Hepatocyte (in vitro differentiated cells): ENCODE measurements around the gene CALML3. TPM values are rescaled to one million over a fixed set of nuclear protein-coding genes. Genes with fewer than 3 reads are reported as not detected.
"Not testable (repeated sequence)": the region's sequence is repeated elsewhere in the genome, so short reads cannot be mapped to it uniquely, and the experiment has no call there.

Experiments
- DNase-seq: peaks from one replicate; pipeline ENCODE4 v3.0.0-alpha.2; 2016; ENCODE audit warnings: low spot score
- H2AFZ ChIP-seq: fragments of 200-600 bp; sonication (generic); 2 replicates; pipeline ENCODE4 v1.6.0; 2016; ENCODE audit warnings: antibody characterized with exemption, mild to moderate bottlenecking
- H3K27ac ChIP-seq: fragments of 200-600 bp; sonication (generic); 2 replicates; pipeline ENCODE4 v1.5.1; 2016; ENCODE audit warnings: mild to moderate bottlenecking
- H3K27me3 ChIP-seq: fragments of 200-600 bp; sonication (generic); 2 replicates; pipeline ENCODE4 v1.6.1; 2016
- H3K36me3 ChIP-seq: fragments of 200-600 bp; sonication (generic); replicated peaks from 2 replicates; pipeline ENCODE4 v1.5.1; 2016; ENCODE audit warnings: low read depth; ENCODE audit not compliant: insufficient read depth
- H3K4me1 ChIP-seq: fragments of 200-600 bp; sonication (generic); 2 replicates; pipeline ENCODE4 v1.5.1; 2016; ENCODE audit warnings: mild to moderate bottlenecking, moderate library complexity; ENCODE audit not compliant: insufficient read depth
- H3K4me2 ChIP-seq: fragments of 200-600 bp; sonication (generic); 2 replicates; pipeline ENCODE4 v1.6.0; 2016
- H3K4me3 ChIP-seq: fragments of 200-600 bp; sonication (generic); 2 replicates; pipeline ENCODE4 v1.5.1; 2016; ENCODE audit warnings: mild to moderate bottlenecking
- H3K79me2 ChIP-seq: fragments of 200-600 bp; sonication (generic); 2 replicates; pipeline ENCODE4 v1.6.0; 2017; ENCODE audit warnings: mild to moderate bottlenecking
- H3K9me2 ChIP-seq: fragments of 200-600 bp; sonication (generic); replicated peaks from 2 replicates; pipeline ENCODE4 v1.6.0; 2017; ENCODE audit warnings: mild to moderate bottlenecking; ENCODE audit not compliant: insufficient read depth
- H3K9me3 ChIP-seq: fragments of 200-600 bp; sonication (generic); 2 replicates; pipeline ENCODE4 v1.5.1; 2016; ENCODE audit warnings: low read depth, mild to moderate bottlenecking
- H4K20me1 ChIP-seq: fragments of 200-600 bp; sonication (generic); 2 replicates; pipeline ENCODE4 v1.6.0; 2016; ENCODE audit warnings: mild to moderate bottlenecking; ENCODE audit not compliant: insufficient read depth, poor library complexity, severe bottlenecking
- CTCF ChIP-seq: fragments of 200-600 bp; sonication (generic); IDR thresholded peaks from 2 replicates; pipeline ENCODE4 v1.5.1; 2016; ENCODE audit warnings: antibody characterized with exemption, mild to moderate bottlenecking; ENCODE audit not compliant: poor library complexity
- EZH2 ChIP-seq: fragments of 200-600 bp; sonication (generic); IDR thresholded peaks from 2 replicates; pipeline ENCODE4 v1.6.1; 2016; ENCODE audit warnings: antibody characterized with exemption, mild to moderate bottlenecking, borderline replicate concordance
- EZH2phosphoT487 ChIP-seq: fragments of 200-600 bp; sonication (generic); IDR thresholded peaks from one replicate; pipeline ENCODE4 v1.6.1; 2018; ENCODE audit warnings: antibody characterized with exemption, mild to moderate bottlenecking, low read depth, moderate library complexity; ENCODE audit not compliant: unreplicated experiment, severe bottlenecking
- whole genome bisulfite sequencing: methylation state at CpG from one replicate; pipeline ENCODE4 v1.1.6; 2016; ENCODE audit warnings: low lambda C conversion rate; ENCODE audit errors: missing lambda C conversion rate; 5-methylcytosine and 5-hydroxymethylcytosine counted together
- polyA plus RNA-seq: library from polyadenylated mRNA; unstranded; fragments of >200 nt; fragmentation: Nextera tagmentation; extraction: Ambion mirVana; gene quantifications from 2 replicates; pipeline ENCODE4 v1.2.1, GENCODE V29; 2016
- total RNA-seq: library from RNA; depleted of rRNA; stranded (reverse); fragments of >200 nt; gene quantifications from 2 replicates; pipeline ENCODE4 v1.2.3, GENCODE V29; 2014

CALML3 gene
- total RNA-seq (not detected in 2 replicates), polyA plus RNA-seq (not detected in 2 replicates)

- H3K36me3 ChIP-seq, result no peaks in the 10 kb centered on the region
- no peaks in the 10 kb centered on the region for H3K4me1 ChIP-seq
- TF ChIP-seq CTCF, result no peak
- TF ChIP-seq EZH2phosphoT487, result no peak
- TF ChIP-seq EZH2, result no peak
- no peak within 1 kb of the TSS for H3K4me2 ChIP-seq
- no peaks in the 10 kb centered on the region for H3K27me3 ChIP-seq
- no peak for DNase-seq
- H3K27ac ChIP-seq, result no peak within 1 kb of the TSS
- H3K4me3 ChIP-seq, result no peak within 1 kb of the TSS
- no peaks in the 10 kb centered on the region for H3K79me2 ChIP-seq
- no peaks in the 10 kb centered on the region for H3K9me3 ChIP-seq
- no peaks in the 10 kb centered on the region for H4K20me1 ChIP-seq
- H3K9me2 ChIP-seq, result no peaks in the 10 kb centered on the region
- 96% methylated on average over 63 of the region's 64 CpGs for WGBS
- H2AFZ ChIP-seq, result no peak within 1 kb of the TSS
Observed at GRCh38 chr10:5524641-5525560, at the start of gene CALML3. TSS of gene CALML3 (plus strand) at chr10:5524961. CDS start at chr10:5525086, 125 bp downstream.

- not testable (repeated sequence) for H4K20me1 ChIP-seq, H3K27ac ChIP-seq, H3K4me2 ChIP-seq, H3K27me3 ChIP-seq, H3K79me2 ChIP-seq, H3K36me3 ChIP-seq, DNase-seq, H2AFZ ChIP-seq, H3K9me2 ChIP-seq, H3K4me3 ChIP-seq, H3K9me3 ChIP-seq
- WGBS, result 96% methylated on average over 7 of the region's 8 CpGs
- peaks cover 10% of the 10 kb centered on the region for H3K4me1 ChIP-seq
Observed at GRCh38 chr10:5475088-5475487, 49.7 kb upstream of the CALML3 start.

GRCh38 chr10:5475974-5476807 is 48.6 kb upstream of the CALML3 start:
- not testable (repeated sequence) for H3K27me3 ChIP-seq, H2AFZ ChIP-seq, DNase-seq, H3K9me3 ChIP-seq, H3K79me2 ChIP-seq, H4K20me1 ChIP-seq, H3K4me3 ChIP-seq, H3K36me3 ChIP-seq, H3K9me2 ChIP-seq, H3K4me2 ChIP-seq
- Histone ChIP-seq H3K27ac (peak overlapping the region; percentile 76), H3K4me1 (peaks cover 10% of the 10 kb centered on the region)
- 81% methylated on average over 12 of the region's 12 CpGs for WGBS

- no peaks in the 10 kb centered on the region for H3K36me3 ChIP-seq
- no peak overlapping the region for H2AFZ ChIP-seq
- no peaks in the 10 kb centered on the region for H3K9me2 ChIP-seq
- peaks cover 10% of the 10 kb centered on the region for H3K4me1 ChIP-seq
- no peak overlapping the region for H3K4me3 ChIP-seq
- TF ChIP-seq EZH2phosphoT487, result no peak
- TF ChIP-seq CTCF, result no peak
- TF ChIP-seq EZH2, result no peak
- WGBS, result 58% methylated on average over 13 of the region's 13 CpGs
- H3K27ac ChIP-seq, result peak overlapping the region; percentile 76
- DNase-seq, result peak; percentile 56
- no peaks in the 10 kb centered on the region for H3K27me3 ChIP-seq
- no peaks in the 10 kb centered on the region for H3K9me3 ChIP-seq
- no peaks in the 10 kb centered on the region for H3K79me2 ChIP-seq
- H4K20me1 ChIP-seq, result no peaks in the 10 kb centered on the region
- H3K4me2 ChIP-seq, result peak overlapping the region; percentile 64
Observed at GRCh38 chr10:5476918-5477525, 47.7 kb upstream of the CALML3 start.
